ENCODE results near the gene TOP1.
A peak's percentile ranks its signal among the peaks of the same experiment; 100 is the strongest.

Gene TOP1

DNA sequence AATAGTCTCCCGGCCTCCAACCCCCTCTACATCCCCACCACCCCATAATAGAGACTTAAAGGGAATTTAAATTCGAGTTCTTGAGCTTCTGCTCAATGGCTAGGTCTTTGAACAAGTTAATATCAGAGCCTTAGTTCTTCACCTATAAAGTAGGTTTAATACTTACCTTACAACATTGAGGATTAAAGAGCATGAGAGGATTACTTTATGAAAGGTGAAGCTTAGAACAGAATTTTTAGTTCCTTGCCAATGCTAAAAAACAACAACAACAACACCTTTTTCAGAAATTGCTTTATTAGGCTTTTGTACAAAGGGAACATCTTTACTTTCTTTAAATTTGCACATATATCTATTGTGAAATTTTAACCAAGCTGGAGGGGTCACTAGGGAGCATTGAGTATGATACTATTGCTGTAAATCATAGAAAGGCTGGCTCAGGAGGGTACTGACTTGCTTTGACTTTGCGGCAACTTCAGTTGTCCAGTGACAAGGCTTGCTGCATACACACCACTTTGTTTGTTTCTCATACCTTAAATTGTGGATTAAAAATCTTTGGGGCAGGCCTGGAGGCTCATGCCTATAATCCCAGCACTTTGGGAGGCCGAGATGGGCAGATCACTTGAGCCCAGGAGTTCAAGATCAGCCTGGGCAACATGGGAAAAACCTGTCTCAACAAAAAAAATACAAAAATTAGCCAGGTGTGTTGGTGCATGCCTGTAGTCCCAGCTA lies 9.7 kb downstream of the TOP1 start:
- DNase-seq: no peak

DNA sequence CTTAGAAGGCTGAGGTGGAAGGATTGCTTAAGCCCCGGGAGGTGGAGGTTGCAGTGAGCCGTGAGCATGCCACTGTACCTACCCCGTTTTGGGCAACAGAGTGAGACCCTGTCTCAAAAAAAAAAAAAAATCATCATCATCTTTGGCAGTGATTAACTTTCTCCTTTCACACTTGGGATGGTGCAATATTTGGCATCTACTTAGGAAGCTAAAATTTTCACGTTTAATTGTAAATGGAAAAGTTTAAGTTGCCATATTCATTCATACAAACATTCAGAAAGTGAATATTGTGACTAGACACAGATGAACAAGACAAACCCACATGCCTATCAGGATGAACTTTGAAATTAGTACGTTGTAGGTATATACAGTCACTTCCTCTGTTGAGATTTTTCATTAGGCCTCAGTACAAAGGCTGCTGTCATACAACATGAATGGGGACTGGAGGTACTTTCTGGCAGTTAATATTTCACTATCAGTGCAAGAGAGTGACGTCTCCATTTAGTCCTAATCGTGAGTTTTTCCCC lies 10.3 kb downstream of the TOP1 start:
- DNase-seq: no peak

DNA sequence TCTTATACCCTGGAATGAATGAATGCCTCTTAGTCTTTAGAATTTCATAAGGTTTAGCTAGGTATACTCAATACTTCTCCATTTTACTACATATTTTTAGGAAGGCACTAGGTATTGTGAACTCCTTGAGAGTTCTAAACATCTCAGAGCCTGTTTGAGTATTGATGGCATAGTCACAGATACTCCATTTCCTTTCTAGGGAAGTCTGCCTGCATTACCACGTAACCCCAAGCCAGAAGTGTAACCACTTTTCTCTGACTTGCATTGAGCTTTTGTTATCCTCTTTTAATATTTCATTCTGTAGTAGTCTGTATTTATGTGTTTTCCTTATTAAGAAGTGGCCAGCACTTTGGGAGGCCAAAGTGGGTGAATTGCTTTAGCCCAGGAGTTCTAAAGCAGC lies 12.2 kb downstream of the TOP1 start:
- no peak for DNase-seq

DNA sequence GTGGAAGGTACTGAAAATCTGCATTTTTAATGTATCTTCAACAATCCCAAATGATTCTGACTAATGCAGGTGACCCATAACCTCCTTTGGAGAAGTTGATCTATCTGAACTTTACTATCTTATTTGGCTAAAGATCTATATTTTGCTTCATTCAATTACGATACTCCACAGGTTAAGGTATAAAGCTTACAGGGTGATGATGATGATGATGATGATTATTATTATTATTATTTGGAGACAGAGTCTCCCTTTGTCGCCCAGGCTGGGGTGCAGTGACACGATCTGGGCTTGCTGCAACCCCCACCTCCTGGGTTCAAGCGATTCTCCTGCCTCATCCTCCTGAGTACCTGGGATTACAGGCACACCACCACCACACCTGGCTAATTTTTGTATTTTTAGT lies 13.1 kb downstream of the TOP1 start:
- no peak for DNase-seq

DNA sequence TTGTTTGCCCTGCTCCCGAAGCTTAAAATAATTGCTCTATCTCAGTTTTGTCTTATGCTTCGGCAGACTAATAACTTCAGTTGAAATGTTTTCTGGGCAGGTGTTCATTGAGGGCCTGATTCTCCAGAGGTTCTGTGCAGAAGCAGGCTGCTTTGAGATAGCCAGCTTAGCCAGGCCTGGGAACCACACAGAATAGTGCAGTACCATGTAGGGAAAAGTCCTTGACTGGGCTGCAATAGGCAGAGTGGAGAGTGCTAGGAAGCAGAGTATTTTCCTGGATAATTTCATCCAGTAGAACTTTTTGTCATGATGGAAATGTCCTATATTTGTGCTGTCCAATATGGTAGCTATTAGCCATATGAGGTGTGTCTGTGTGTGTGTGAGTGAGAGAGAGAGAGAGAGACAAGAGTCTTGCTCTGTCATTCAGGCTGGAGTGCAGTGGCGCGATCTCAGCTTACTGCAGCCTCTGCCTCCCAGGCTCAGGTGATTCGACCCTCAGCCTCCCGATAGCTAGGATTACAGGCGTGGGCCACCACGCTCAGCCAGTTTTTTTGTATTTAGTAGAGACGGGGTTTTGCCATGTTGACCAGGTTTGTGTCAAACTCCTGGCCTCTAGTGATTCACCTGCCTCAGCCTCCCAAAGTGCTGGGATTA lies 15.9 kb downstream of the TOP1 start:
- DNase-seq: no peak

DNA sequence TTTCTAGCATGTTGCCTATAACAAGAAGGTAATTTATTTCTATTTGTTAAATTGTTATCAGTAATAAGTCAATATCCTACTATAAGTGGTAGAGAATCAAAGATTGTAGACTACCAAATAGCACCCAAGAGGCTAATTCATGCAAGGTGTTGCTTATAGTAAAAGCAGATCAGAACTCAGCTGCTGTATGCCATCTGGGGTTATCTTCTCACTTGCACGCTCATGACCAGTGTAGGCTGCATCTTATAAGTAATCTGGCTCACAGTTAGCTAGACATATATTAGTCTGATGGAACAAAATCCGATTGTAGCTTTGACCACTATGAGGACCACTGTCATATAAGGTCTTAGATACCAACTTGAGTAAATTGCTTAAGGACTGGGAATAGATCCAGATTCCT lies 17.0 kb downstream of the TOP1 start:
- no peak for DNase-seq

DNA sequence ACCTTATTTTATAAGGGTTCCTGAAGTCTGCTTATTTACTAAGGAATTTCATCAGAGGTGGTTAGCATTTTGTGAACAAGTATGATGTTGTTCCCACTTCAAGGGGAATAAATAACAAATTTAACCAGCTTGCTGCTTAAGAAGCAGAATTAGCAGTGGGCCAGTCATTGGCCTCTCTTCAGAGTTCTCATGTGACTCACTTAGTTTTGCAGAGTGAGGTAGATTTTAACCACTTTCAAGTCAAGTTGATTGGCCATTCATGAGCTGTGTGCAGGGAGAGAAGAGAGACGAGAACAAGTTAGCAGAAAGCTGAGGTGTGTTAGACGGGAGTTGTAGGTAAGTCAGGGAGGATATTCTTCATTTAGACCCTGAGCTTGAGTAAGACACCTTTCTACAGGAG lies 18.1 kb downstream of the TOP1 start:
- DNase-seq: no peak

DNA sequence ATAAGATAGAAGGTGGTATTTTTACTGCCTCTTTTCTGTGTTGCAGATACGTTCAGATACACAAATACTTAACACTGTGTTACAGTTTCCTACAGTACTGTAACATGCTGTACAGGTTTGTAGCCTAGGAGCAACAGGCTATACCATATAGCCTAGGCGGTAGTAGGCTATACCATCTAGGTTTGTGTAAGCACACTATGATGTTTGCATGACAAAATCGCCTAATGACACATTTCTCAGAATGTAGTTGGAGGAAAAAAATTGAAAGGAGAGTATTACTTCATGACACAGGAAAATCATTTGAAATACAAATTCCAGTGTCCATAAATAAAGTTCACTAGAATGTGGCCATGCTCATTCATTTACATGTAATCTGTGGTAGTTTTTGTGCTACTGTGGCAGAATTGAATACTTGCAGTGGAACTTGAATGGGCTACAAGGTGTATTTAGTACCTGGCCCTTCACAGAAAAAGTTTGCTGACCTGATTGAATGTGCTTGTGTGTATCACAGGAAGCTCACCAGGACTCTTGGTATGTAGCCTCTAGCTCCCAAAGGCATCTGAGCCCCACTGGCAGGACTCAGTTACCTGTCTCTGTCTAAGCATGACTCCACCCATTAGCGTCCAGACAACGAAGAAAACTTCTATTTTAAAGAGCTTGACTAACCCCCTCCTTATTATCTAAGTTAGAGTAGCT lies 18.8 kb downstream of the TOP1 start:
- peak in 1 of 2 experiments; percentile 26 for DNase-seq

DNA sequence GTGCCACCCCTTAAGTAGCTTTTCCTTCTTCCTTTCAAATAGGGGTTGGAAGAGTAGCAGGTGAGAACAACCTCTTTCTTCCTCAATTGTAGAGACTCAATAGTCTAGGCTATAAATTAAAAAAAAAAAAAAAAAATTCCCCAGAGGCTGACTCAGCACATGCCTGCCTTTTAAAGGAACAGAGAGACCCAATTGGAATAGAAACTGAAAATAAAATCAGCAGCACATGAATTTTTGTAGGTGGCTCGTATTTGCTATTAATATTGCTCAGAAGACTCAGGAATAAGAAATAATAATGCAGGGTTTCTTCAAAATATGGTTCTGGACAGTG lies 19.3 kb downstream of the TOP1 start:
- DNase-seq: no peak

DNA sequence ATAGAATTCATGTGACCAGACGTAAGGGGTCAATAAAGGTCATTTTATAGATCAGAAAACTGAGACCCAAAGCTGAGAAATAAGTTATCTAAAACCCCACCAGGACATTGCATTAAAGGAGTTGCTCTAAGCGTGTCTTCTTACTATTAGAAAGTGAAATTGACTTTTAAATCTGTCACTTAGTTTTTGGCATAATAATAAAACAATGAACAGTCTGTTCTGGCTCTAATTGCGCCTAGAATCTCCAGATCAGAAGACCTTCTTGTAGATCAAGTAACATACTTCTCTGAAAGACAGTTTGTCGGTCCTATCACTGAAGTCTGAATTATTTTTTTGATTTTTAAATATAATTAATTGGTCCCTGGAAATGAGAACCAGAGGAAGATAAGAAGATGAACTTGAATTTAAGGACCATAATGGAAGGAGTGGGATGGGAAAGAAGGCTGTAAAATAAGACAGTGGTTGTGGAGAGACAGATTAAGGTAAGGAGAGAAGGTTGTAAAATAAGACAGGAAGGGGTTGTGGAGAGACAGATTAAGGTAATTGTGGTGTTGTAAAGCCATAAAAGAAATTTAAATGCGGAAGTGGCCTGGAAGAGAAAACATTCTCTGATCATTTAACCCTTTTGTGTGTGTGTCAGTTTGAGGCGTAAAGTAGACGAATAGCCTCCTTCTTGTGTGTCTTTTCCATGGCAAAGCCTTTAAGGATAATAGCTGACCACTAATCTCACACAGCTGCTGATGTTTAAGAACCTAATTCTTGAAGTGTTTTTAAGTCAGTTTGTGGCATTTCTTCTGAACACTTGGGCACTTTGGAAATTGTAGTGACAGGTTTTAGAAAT lies 20.1 kb downstream of the TOP1 start:
- DNase-seq: no peak

DNA sequence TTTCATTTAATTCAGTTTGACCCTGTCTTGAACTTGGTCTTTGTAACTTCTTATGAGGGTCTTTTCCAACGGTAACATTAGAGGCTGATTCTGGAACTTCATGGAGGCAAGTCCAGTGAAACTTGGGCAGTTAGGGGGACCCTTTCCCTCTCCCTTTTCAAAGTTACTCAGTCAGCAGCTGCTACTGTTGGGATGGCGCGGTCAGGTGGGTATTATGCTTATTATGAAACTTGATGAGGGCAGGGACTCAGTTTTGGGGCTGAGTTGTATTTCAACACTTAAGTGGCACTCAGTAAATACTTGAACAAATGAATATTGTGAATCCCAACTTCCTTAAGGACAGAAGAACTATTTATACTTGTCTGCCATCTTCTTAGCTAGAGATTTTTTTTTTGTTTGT lies 20.8 kb downstream of the TOP1 start:
- no peak for DNase-seq

DNA sequence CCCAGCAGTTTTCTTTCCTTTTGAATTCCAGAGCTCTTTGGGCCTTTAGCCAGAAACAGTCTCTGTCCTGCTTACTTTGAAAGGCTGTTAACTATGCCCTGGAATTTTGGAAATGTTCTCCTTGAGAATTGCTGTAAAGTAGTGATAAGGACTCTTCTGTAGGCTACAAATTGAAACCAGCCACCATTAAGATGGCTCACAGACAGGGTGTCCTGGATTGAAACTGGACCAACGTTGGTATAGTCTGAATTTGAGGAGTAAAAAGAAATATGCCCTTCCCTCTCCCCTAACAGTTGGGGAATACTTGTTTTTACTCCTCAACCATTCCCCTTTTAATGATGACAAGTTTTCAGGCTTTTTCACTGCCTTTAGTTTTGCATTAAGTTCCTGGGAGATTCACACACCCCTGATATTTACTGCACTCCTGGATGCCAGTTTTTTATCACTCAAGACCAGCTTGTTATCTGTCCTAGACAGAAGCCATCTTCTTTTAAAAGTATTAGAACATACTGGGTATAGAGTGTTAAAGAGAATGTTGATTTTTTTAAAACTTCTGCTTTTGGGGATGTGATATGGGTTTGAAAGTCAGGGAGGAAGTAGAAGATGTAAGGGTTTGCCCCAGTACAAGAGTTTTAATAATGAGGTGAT lies 21.9 kb downstream of the TOP1 start:
- no peak for DNase-seq

DNA sequence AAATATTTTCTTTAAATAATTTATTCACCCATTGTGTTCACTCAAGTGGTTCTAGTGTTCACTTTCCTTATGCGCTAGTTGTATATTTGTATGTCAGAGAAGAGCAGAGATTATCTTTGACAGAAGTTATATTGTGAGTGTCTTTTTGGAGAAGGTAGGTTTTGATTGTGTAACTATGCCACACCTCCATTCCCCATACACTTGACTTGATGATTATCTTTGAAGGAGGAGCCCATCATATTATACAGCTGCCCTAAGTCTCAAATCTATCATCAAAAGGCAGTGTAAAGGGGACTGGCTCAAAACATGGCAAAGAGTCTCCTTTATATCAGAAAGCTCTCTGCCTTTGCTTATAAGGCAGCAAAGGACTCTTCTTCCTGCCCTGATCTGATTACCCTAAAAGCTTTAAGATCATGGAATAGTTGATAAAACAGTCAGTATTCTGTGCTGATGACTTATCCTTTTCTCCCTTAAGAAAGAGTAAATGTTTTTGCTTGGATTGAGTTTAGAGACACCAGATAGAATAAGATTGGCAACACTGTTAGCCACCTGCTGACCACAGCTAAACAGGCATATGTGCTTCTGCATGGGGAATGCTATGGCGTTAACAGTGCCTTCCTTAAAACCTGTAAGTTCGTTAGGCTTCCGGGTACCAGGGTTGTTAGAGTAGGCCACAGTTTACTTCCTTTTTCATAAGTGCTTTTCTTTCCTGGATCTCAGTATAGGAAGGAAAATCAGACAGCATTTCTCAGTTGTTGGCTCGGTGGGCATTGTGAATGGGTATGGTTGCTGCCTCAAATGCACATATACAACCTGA lies 22.6 kb downstream of the TOP1 start:
- no peak for DNase-seq

DNA sequence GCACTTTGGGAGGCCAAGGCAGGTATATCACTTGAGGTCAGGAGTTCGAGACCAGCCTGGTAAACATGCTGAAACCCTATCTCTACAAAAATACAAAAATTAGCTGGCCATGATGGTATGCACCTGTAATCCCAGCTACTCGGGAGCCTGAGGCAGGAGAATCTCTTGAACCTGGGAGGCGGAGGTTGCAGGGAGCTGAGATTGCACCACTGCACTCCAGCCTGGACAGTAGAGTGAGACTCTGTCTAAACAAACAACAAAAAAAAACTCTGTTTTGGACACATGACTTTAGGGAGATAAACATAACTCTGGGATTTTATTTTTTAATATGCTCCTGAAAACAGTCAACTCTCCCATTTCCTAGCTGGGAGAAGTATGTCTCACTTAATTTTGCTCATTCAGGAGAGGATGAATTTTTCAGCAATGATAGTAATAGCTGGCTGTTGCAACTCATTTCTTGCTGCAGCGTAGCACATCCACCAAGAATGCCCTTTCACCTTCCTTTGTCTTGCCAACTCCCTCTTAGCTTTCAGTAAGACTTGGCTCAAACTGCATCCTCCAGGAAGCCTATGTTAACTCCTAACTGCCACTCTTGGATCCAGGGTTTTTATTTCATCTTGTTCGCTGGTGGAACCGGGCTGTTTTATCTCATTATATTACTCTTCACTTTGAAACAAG lies 24.3 kb downstream of the TOP1 start:
- no peak for DNase-seq

DNA sequence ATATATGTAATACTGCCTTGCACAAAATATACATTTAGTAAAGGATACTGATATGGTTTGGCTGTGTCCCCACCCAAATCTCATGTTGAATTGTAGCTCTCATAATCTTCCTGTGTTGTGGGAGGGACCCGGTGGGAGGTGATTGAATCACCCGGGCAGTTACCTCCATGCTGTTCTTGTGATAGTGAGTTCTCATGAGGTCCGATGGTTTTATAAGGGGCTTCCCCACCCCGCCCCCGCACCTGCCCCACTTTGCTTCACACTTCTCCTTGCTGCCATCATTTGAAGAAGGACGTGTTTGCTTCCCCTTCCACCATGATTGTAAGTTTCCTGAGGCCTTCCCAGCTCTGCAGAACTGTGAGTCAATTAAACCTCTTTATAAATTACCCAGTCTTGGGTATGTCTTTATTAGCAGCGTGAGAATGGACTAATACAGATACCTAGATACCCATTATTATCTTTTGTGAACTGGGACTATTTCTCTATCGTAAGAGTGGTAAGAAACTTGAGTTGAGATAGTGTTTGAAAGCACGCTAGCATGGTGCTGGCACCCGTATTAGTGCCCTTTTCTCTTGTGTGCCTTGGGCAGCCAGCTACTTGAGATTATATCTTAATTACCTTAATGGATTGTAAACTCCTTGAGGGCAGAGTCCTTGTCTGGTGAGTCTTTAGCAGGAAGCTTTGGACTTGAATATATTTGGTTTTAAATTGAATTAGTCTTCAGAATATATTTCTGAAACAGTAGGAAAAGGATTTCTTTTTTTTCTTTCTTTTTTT lies 25.6 kb downstream of the TOP1 start:
- no peak for DNase-seq

DNA sequence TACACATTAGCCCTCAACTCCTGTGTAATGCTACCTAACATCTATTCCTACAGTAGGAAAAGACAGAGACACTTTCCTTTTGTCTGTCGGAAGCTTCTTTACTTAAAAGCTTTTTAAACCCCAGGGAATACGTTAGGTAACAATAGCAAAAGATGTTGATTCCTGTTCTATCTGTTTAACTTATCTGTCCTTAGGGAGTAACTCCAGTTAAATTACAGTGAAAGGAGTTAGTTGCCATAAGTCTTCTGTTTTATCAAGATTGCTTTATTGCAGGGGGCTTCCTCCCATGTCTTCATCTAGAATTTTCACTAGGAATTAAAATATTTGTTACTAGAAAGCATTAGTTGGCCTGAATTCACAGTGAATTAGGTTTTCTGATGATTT lies 26.2 kb downstream of the TOP1 start:
- no peak for DNase-seq

DNA sequence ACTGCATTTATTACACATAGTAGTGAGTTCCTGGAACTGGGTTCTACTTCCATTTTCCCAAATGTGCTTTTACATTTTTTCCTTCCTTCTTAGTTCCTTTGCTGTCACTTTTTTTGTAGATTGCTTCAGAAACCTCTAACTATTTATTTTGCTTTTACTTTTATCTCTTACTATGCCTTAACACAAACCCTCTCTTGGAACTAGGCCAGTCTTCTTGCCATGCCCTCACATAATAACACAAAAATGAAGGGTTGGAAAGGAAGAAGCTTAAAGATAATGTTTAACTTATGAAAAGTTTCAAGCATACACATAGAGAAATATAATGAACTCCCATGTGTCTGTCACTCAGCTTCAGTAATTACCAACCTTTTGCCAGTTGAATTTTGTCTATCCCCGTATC lies 27.1 kb downstream of the TOP1 start:
- no peak for DNase-seq

DNA sequence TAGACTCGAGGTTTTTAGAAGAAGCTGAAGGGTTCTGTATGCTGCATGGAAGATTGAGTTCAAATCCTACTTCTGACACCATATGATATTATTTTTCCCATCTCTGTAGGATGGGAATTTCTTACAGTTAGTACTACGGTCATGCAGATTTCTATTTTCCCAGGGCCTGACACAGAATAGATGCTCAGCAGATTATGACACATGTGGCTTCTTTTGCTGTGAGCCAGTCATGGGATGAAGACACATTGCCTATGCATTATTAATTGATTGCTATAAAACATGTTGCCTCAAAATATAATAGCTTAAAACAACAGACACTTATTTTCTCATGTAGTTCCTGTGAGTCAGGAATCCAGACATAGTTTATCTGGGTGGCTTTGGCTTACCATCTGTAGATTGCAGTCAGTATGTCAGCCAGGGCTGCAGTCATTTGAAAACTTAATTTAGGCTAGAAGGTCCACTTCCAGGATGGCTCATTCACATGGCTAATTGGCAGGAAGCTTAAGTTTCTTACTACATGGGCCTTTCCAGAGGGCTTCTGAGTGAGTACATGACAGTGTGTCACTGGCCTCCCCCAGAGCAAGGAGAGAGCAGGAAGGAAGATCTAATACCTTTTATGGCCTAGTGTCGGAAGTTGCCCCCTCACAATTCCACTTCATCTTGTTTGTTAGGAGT lies 29.5 kb downstream of the TOP1 start:
- DNase-seq: peak in 1 of 2 experiments; percentile 34

All from activated T-cell treated with anti-CD3 and anti-CD28 coated beads, Interleukin-2, amount 50 U/mL, for 48 hours (primary cell).